Hematopoietic multipotent progenitor cell treated with erythropoietin and hydrocortisone succinate and interleukin-3 and kit ligand, for 6 days (in vitro differentiated cells): Measurements from ENCODE around the gene GMPR.

Source experiments
- DNase-seq: peaks from one replicate; pipeline ENCODE4 v3.0.0-alpha.2; 2015

Gene GMPR

GRCh38 chr6:16306334-16306733, 67.9 kb downstream of the GMPR start:
- no peak for DNase-seq

GRCh38 chr6:16311763-16312162, 73.4 kb downstream of the GMPR start:
- DNase-seq, result no peak

GRCh38 chr6:16313732-16314131, 75.3 kb downstream of the GMPR start:
- DNase-seq, result peak; percentile 24

- DNase-seq, result no peak
Measured at GRCh38 chr6:16314296-16314695, 75.9 kb downstream of the GMPR start.

- peak; percentile 84 for DNase-seq
Measured at GRCh38 chr6:16316741-16317251, 78.4 kb downstream of the GMPR start.

- no peak for DNase-seq
Measured at GRCh38 chr6:16318538-16318937, 80.2 kb downstream of the GMPR start.

GRCh38 chr6:16318953-16319720, 80.8 kb downstream of the GMPR start:
- DNase-seq, result no peak

- peak; percentile 86 for DNase-seq
Measured at GRCh38 chr6:16319813-16320532, 81.6 kb downstream of the GMPR start.

- no peak for DNase-seq
Measured at GRCh38 chr6:16320533-16321340, 82.3 kb downstream of the GMPR start.

- no peak for DNase-seq
Measured at GRCh38 chr6:16321341-16321710, 82.9 kb downstream of the GMPR start.

GRCh38 chr6:16321826-16322225, 83.4 kb downstream of the GMPR start:
- no peak for DNase-seq

- peak; percentile 70 for DNase-seq
Measured at GRCh38 chr6:16322666-16323312, 84.4 kb downstream of the GMPR start.

- DNase-seq, result no peak
Measured at GRCh38 chr6:16324184-16324583, 85.8 kb downstream of the GMPR start.

- DNase-seq, result no peak
Measured at GRCh38 chr6:16324606-16325225, 86.3 kb downstream of the GMPR start.

GRCh38 chr6:16326531-16326930, 88.1 kb downstream of the GMPR start:
- DNase-seq, result no peak

- DNase-seq, result no peak
Measured at GRCh38 chr6:16326971-16327776, 88.8 kb downstream of the GMPR start.

GRCh38 chr6:16327777-16328325, 89.5 kb downstream of the GMPR start:
- no peak for DNase-seq

GRCh38 chr6:16329233-16329632, 90.8 kb downstream of the GMPR start:
- no peak for DNase-seq

GRCh38 chr6:16331384-16332174, 93.2 kb downstream of the GMPR start:
- peak; percentile 86 for DNase-seq

- peak; percentile 92 for DNase-seq
Measured at GRCh38 chr6:16332175-16332542, 93.8 kb downstream of the GMPR start.
